OCI-LY7 (cell line): ENCODE results near the gene SYTL3. TPM values are rescaled to one million over a fixed set of nuclear protein-coding genes. Genes with fewer than 3 reads are reported as not detected.

Experiments used
- BruUV-seq: library from RNA; stranded (reverse); fragments of 400-500 nt; replicated peaks from 2 replicates; lab custom pipeline; 2021; lab: Mats Ljungman, UMichigan
- CTCF ChIA-PET: fragments of 300-600 bp; sonication (Branson Sonifier 250); formaldehyde crosslinking; loops from one replicate; lab custom pipeline; 2022; ENCODE audit warnings: antibody characterized with exemption; ENCODE audit not compliant: unreplicated experiment; lab: Charles Lee
- POLR2A ChIA-PET: fragments of 300-600 bp; sonication (Branson Sonifier 250); formaldehyde crosslinking; loops from one replicate; lab custom pipeline; 2022; ENCODE audit warnings: antibody characterized with exemption; lab: Charles Lee
- DNase-seq: peaks from one replicate; pipeline ENCODE4 v3.0.0-alpha.2; 2015; ENCODE audit warnings: low spot score
- H2AFZ ChIP-seq: fragments of 200-600 bp; sonication (generic), shearing (Covaris generic); 2 replicates; pipeline ENCODE4 v1.6.1; 2014; ENCODE audit warnings: mild to moderate bottlenecking, antibody characterized with exemption, low read length, moderate library complexity
- H3K27ac ChIP-seq: fragments of 200-600 bp; sonication (generic); 2 replicates; pipeline ENCODE4 v1.5.1; 2014; ENCODE audit warnings: mixed run types, low read depth, mild to moderate bottlenecking, moderate library complexity, low read length, inconsistent platforms; ENCODE audit not compliant: poor library complexity, severe bottlenecking
- H3K36me3 ChIP-seq: fragments of 200-600 bp; sonication (generic); 2 replicates; pipeline ENCODE4 v1.6.1; 2014; ENCODE audit warnings: mild to moderate bottlenecking, antibody characterized with exemption, low read length, moderate library complexity, mixed read lengths; ENCODE audit not compliant: insufficient read depth
- H3K4me1 ChIP-seq: fragments of 200-600 bp; sonication (generic); 2 replicates; pipeline ENCODE4 v1.5.1; 2014; ENCODE audit warnings: mild to moderate bottlenecking, low read length; ENCODE audit not compliant: insufficient read depth, poor library complexity, severe bottlenecking
- H3K4me2 ChIP-seq: fragments of 200-600 bp; sonication (generic); 2 replicates; pipeline ENCODE4 v1.6.1; 2014; ENCODE audit warnings: mild to moderate bottlenecking, low read length
- H3K4me3 ChIP-seq: fragments of 200-600 bp; sonication (generic); 2 replicates; pipeline ENCODE4 v1.5.1; 2014; ENCODE audit warnings: mild to moderate bottlenecking, low read depth, low read length; ENCODE audit not compliant: poor library complexity, severe bottlenecking
- H3K79me2 ChIP-seq: fragments of 200-600 bp; sonication (generic); 2 replicates; pipeline ENCODE4 v1.6.1; 2016; ENCODE audit warnings: low read depth, mild to moderate bottlenecking, low read length, moderate library complexity, mixed read lengths; ENCODE audit not compliant: insufficient read depth
- H3K9me2 ChIP-seq: fragments of 200-600 bp; sonication (generic); 2 replicates; pipeline ENCODE4 v1.6.1; 2016; ENCODE audit warnings: mild to moderate bottlenecking, low read length, mixed read lengths; ENCODE audit not compliant: insufficient read depth
- H3K9me3 ChIP-seq: fragments of 200-600 bp; sonication (generic); 2 replicates; pipeline ENCODE4 v1.6.1; 2014; ENCODE audit warnings: mild to moderate bottlenecking, mixed run types, low read length, mixed read lengths
- H4K20me1 ChIP-seq: fragments of 200-600 bp; sonication (generic); 2 replicates; pipeline ENCODE4 v1.6.1; 2014; ENCODE audit warnings: mild to moderate bottlenecking, antibody characterized with exemption, low read length, moderate library complexity, mixed read lengths; ENCODE audit not compliant: insufficient read depth
- CTCF ChIP-seq: fragments of 200-600 bp; sonication (generic); conservative IDR thresholded peaks from 2 replicates; pipeline ENCODE4 v1.5.1; 2014; ENCODE audit warnings: mild to moderate bottlenecking, antibody characterized with exemption, low read length, moderate library complexity, mixed read lengths
- EZH2phosphoT487 ChIP-seq: fragments of 200-600 bp; sonication (generic); IDR thresholded peaks from 2 replicates; pipeline ENCODE4 v1.6.1; 2018; ENCODE audit warnings: low read depth, borderline replicate concordance, mild to moderate bottlenecking, mixed run types, antibody characterized with exemption, low read length, moderate library complexity, mixed read lengths
- intact Hi-C: fragments of 100-400 bp; cut with micrococcal nuclease; formaldehyde crosslinking; loops from one replicate; pipeline ENCODE4 v1.10.0; 2022; ENCODE audit not compliant: unreplicated experiment
- total RNA-seq, 2 experiments: library from RNA; depleted of rRNA in 1 of 2; stranded (reverse); fragments of >200 nt in 1 of 2; shearing (Covaris generic) in 1 of 2; gene quantifications; 2 replicates each; pipeline ENCODE4 v1.2.3, GENCODE V29; 2014 to 2022

The SYTL3 gene
- total RNA-seq, 2 experiments from 2014 or later, result 0.32 to 0.89 TPM

DNA sequence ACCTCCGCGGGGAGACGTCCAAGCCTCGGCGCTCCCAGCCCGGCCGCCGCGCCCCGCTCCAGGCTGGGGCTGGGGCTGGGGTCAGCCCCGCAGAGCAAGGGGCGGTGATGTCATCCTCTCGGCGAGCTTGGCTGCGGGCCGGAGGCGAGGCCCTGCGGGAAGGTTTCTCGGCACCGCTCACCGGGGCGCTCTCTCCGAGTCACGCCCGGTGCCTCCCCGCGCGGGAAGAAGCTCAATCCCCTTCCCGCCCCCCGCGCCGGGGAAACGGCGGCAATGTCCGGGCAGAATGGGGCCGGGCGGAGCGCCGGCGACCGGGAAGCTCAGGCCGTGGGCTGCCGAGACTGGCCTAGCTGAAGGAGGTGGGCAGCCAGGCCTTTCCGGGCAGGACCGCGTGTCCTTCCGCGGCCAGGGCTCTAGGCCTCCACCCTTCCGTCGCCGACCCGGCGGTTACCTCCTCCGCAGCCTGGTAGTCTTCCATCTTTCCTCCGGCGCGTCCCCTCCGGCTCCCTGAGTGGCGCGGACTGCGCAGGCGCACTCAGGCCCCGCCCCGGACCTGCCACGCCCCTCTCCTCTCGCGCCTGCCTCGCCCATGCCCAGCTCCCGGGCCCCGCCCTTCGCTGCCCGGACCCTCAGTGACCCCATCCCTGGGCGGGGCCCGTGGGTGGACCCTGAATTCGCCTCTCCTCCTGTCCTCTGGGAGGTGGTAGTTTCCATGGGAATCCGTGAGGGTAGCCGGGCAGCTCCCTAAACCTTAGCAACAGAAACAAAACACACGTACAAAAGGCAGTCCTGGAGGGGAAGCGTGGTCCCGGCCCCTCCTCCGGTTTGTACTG lies 5.4 kb upstream of the SYTL3 start, which contains the start of gene DYNLT1:
TSS of gene DYNLT1 (minus strand) at position 513 of the 833 bp plus-strand sequence. CDS start at position 478, 35 bp downstream.
- peak within 1 kb of the TSS; percentile 91 for H2AFZ ChIP-seq
- no peaks in the 10 kb centered on the region for H3K9me2 ChIP-seq
- peaks cover 31% of the 10 kb centered on the region for H3K79me2 ChIP-seq
- H3K9me3 ChIP-seq, result no peaks in the 10 kb centered on the region
- POLR2A ChIA-PET, result interaction anchor here (1.0 to 3.0 kb wide), 4 partner anchors 12 to 429 kb away, joined by 3 to 14 read pairs (median 4); no protein-coding TSS in a partner anchor
- peak within 1 kb of the TSS; percentile 96 for H3K4me2 ChIP-seq
- CTCF ChIA-PET, result interaction anchor here (0.6 to 1.4 kb wide), 2 partner anchors 47 to 423 kb away, joined by 3 to 5 read pairs; no protein-coding TSS in a partner anchor
- intact Hi-C loops, result no loop called here
- peaks cover 23% of the 10 kb centered on the region for H3K36me3 ChIP-seq
- no TSS peak for BruUV-seq
- H4K20me1 ChIP-seq, result no peaks in the 10 kb centered on the region
- peak; percentile 85 for DNase-seq
- peak within 1 kb of the TSS; percentile 91 for H3K4me3 ChIP-seq
- no peak for TF ChIP-seq CTCF
- TF ChIP-seq EZH2phosphoT487, result no peak
- H3K4me1 ChIP-seq, result peaks cover 18% of the 10 kb centered on the region
- H3K27ac ChIP-seq, result peak within 1 kb of the TSS; percentile 31

DNA sequence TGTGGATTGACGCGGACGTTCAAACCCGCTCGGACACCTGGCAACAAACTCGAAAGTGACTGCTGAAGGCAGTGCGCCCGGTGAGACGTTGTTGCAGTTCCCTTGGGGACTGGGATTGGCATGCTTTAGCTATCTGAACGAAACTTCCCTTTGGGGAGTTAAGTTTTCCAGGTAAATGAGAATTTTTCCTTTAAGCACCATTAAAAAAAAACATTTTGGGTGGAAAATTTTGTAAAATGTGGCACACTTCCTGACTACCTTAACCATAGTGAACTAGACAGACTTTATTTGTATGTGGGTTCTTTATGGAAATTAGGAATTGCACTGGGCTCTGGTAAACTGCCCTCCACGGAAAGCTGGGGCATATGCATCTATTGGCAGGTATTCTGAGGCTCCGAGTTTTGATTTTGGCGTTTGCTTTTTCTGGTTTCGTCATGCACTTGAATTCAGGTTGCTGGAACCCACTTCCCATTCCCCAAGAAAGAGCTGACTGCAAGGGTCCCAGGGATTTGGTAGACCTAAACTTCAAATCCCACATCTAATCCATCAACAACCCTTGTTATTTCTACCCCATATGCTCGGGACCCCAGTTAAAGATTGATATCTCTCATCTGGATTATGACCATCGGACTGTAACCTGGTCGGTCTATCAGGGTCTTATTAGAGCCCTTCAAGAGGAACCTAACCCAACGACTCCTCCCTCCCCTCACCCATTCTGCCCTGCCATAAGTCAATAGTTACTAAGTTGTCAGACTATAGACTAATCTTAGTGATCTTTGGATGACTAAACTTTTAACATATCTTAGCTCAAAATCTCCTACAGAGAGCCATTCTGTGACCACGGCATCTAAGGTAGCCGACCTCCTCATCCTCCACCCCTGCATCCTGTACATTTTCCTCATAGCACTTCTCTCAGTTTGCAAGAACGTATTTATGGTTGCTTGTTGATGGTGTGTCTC lies 4.5 kb upstream of the SYTL3 start:
- BruUV-seq, result no TSS peak
- H4K20me1 ChIP-seq, result no peaks in the 10 kb centered on the region
- ChIA-PET POLR2A (interaction anchor here (0.7 to 3.0 kb wide), 5 partner anchors 10 to 430 kb away, joined by 3 to 14 read pairs (median 3); no protein-coding TSS in a partner anchor), CTCF (interaction anchor here (1.0 to 1.4 kb wide), 2 partner anchors 14 to 46 kb away, joined by 5 read pairs; no protein-coding TSS in a partner anchor)
- TF ChIP-seq CTCF, result no peak
- TF ChIP-seq EZH2phosphoT487, result no peak
- no peak for DNase-seq
- peaks cover 31% of the 10 kb centered on the region for H3K79me2 ChIP-seq
- H3K4me1 ChIP-seq, result peaks cover 22% of the 10 kb centered on the region
- H3K27ac ChIP-seq, result no peak overlapping the region
- H3K4me2 ChIP-seq, result peak overlapping the region; percentile 96
- H3K9me3 ChIP-seq, result no peaks in the 10 kb centered on the region
- H3K9me2 ChIP-seq, result no peaks in the 10 kb centered on the region
- peak overlapping the region; percentile 91 for H3K4me3 ChIP-seq
- intact Hi-C loops, result no loop called here
- peaks cover 17% of the 10 kb centered on the region for H3K36me3 ChIP-seq
- H2AFZ ChIP-seq, result peak overlapping the region; percentile 91
